H9 (cell line): ENCODE data around the gene ANKFY1. TPM values are rescaled to one million over a fixed set of nuclear protein-coding genes. Genes with fewer than 3 reads are reported as not detected.

Experiments used
- DNase-seq: peaks from one replicate; pipeline ENCODE4 v3.0.0-alpha.2; 2017
- H2AFZ ChIP-seq: one replicate; pipeline ENCODE4 v1.6.1; 2013; ENCODE audit warnings: mild to moderate bottlenecking, low read length, control low read depth, moderate library complexity
- H2AK5ac ChIP-seq: 2 replicates; pipeline ENCODE4 v1.6.1; 2013; ENCODE audit warnings: low read length, control low read depth, mixed read lengths; ENCODE audit not compliant: insufficient read length
- H2BK120ac ChIP-seq: one replicate; pipeline ENCODE4 v1.6.1; 2013; ENCODE audit warnings: low read depth, mild to moderate bottlenecking, low read length, control low read depth, inconsistent platforms; ENCODE audit not compliant: poor library complexity, severe bottlenecking
- H2BK12ac ChIP-seq: 2 replicates; pipeline ENCODE4 v1.6.1; 2013; ENCODE audit warnings: low read length, control low read depth, mixed read lengths, low read depth; ENCODE audit not compliant: insufficient read length
- H2BK15ac ChIP-seq: 2 replicates; pipeline ENCODE4 v1.6.1; 2013; ENCODE audit warnings: low read depth, low read length, control low read depth
- H2BK20ac ChIP-seq: one replicate; pipeline ENCODE4 v1.6.1; 2013; ENCODE audit warnings: low read depth, mild to moderate bottlenecking, low read length, control low read depth, inconsistent platforms; ENCODE audit not compliant: poor library complexity, severe bottlenecking
- H2BK5ac ChIP-seq: 2 replicates; pipeline ENCODE4 v1.6.1; 2013; ENCODE audit warnings: low read length, control low read depth, mixed read lengths; ENCODE audit not compliant: insufficient read length
- H3K14ac ChIP-seq: 2 replicates; pipeline ENCODE4 v1.6.1; 2013; ENCODE audit warnings: low read length, control low read depth; ENCODE audit not compliant: insufficient read depth
- H3K18ac ChIP-seq: 2 replicates; pipeline ENCODE4 v1.6.1; 2013; ENCODE audit warnings: low read depth, mild to moderate bottlenecking, mixed read lengths, low read length, control low read depth; ENCODE audit not compliant: insufficient read length
- H3K23ac ChIP-seq: 2 replicates; pipeline ENCODE4 v1.6.1; 2013; ENCODE audit warnings: low read length, control low read depth, mixed read lengths, low read depth; ENCODE audit not compliant: insufficient read length
- H3K23me2 ChIP-seq: 2 replicates; pipeline ENCODE4 v1.6.1; 2013; ENCODE audit warnings: low read depth, mild to moderate bottlenecking, mixed read lengths, low read length, control low read depth; ENCODE audit not compliant: insufficient read length, poor library complexity, severe bottlenecking
- H3K27ac ChIP-seq: 2 replicates; pipeline ENCODE4 v1.5.1; 2013; ENCODE audit warnings: low read length, control low read depth, mixed read lengths, low read depth; ENCODE audit not compliant: insufficient read length
- H3K27me3 ChIP-seq: 2 replicates; pipeline ENCODE4 v1.6.1; 2013; ENCODE audit warnings: low read length, control low read depth, inconsistent platforms; ENCODE audit not compliant: insufficient read depth
- H3K4ac ChIP-seq: 2 replicates; pipeline ENCODE4 v1.6.1; 2013; ENCODE audit warnings: low read depth, mild to moderate bottlenecking, control low read depth, inconsistent platforms, low read length, moderate library complexity
- H3K4me1 ChIP-seq: 2 replicates; pipeline ENCODE4 v1.6.1; 2013; ENCODE audit warnings: low read length, control low read depth, inconsistent platforms; ENCODE audit not compliant: insufficient read depth
- H3K4me2 ChIP-seq: 2 replicates; pipeline ENCODE4 v1.6.1; 2013; ENCODE audit warnings: low read length, control low read depth, mixed read lengths; ENCODE audit not compliant: insufficient read length, insufficient read depth
- H3K56ac ChIP-seq: 2 replicates; pipeline ENCODE4 v1.6.1; 2013; ENCODE audit warnings: low read depth, mild to moderate bottlenecking, mixed read lengths, low read length, control low read depth; ENCODE audit not compliant: insufficient read length
- H3K79me1 ChIP-seq: 2 replicates; pipeline ENCODE4 v1.6.1; 2013; ENCODE audit warnings: low read depth, mild to moderate bottlenecking, moderate library complexity, low read length, control low read depth, inconsistent platforms; ENCODE audit not compliant: insufficient read depth, poor library complexity, severe bottlenecking
- H3K79me2 ChIP-seq: 2 replicates; pipeline ENCODE4 v1.6.1; 2013; ENCODE audit warnings: low read length, control low read depth, inconsistent platforms; ENCODE audit not compliant: insufficient read depth
- H3K9ac ChIP-seq: 2 replicates; pipeline ENCODE4 v1.6.1; 2013; ENCODE audit warnings: low read length, control low read depth, mixed read lengths; ENCODE audit not compliant: insufficient read length; ENCODE audit errors: extremely low read depth
- H3K9me3 ChIP-seq: one replicate; pipeline ENCODE4 v1.6.1; 2013; ENCODE audit warnings: low read depth, low read length, inconsistent platforms; ENCODE audit not compliant: control insufficient read depth
- H3T11ph ChIP-seq: one replicate; pipeline ENCODE4 v1.6.1; 2013; ENCODE audit warnings: mild to moderate bottlenecking, low read length, control low read depth, inconsistent platforms
- H4K20me1 ChIP-seq: one replicate; pipeline ENCODE4 v1.6.1; 2013; ENCODE audit not compliant: control insufficient read depth, insufficient read length, insufficient read depth
- H4K5ac ChIP-seq: 2 replicates; pipeline ENCODE4 v1.6.1; 2013; ENCODE audit warnings: low read depth, mild to moderate bottlenecking, mixed read lengths, low read length, control low read depth; ENCODE audit not compliant: insufficient read length
- H4K8ac ChIP-seq: replicated peaks from 2 replicates; pipeline ENCODE4 v1.6.1; 2013; ENCODE audit warnings: low read length, control low read depth, mixed read lengths, low read depth; ENCODE audit not compliant: insufficient read length
- H4K91ac ChIP-seq: 2 replicates; pipeline ENCODE4 v1.6.1; 2013; ENCODE audit warnings: low read depth, mild to moderate bottlenecking, moderate library complexity, mixed read lengths, low read length, control low read depth; ENCODE audit not compliant: insufficient read length
- H3K27ac Mint-ChIP-seq, 3 experiments: 2 replicates in 2 of 3; 3 replicates in 1 of 3; pipeline ENCODE4 v1.8.0; 2020 to 2021; ENCODE audit warnings: mixed read lengths in 3 of 3, mild to moderate bottlenecking in 1 of 3, moderate library complexity in 1 of 3
- H3K27me3 Mint-ChIP-seq: 2 replicates; pipeline ENCODE4 v1.8.0; 2021; ENCODE audit warnings: low read depth, mild to moderate bottlenecking, moderate library complexity, mixed read lengths
- H3K36me3 Mint-ChIP-seq, 3 experiments: 2 replicates in 2 of 3; 3 replicates in 1 of 3; pipeline ENCODE4 v1.8.0; 2020 to 2021; ENCODE audit warnings: low read depth in 3 of 3, mixed read lengths in 3 of 3; ENCODE audit not compliant: insufficient read depth in 1 of 3
- H3K4me1 Mint-ChIP-seq, 2 experiments: 2 replicates each; pipeline ENCODE4 v1.8.0; 2020; ENCODE audit warnings: mixed read lengths in 2 of 2
- H3K4me3 Mint-ChIP-seq, 2 experiments: 2 replicates in 1 of 2; 3 replicates in 1 of 2; pipeline ENCODE4 v1.8.0; 2020 to 2021; ENCODE audit warnings: mild to moderate bottlenecking in 2 of 2, mixed read lengths in 2 of 2, moderate library complexity in 1 of 2
- H3K9me3 Mint-ChIP-seq, 2 experiments: 2 replicates in 1 of 2; 3 replicates in 1 of 2; pipeline ENCODE4 v1.8.0; 2020; ENCODE audit warnings: mild to moderate bottlenecking in 2 of 2, mixed read lengths in 2 of 2, moderate library complexity in 1 of 2
- WGBS: extraction: QIAGEN DNeasy Blood & Tissue Kit; methylation state at CpG from one replicate; pipeline ENCODE4 v1.1.7; 2013; ENCODE audit warnings: missing lambda C conversion rate, low lambda C conversion rate, mixed read lengths; ENCODE audit not compliant: insufficient read length; ENCODE audit errors: extremely low coverage; 5-methylcytosine and 5-hydroxymethylcytosine counted together
- total RNA-seq: library from RNA; stranded (reverse); gene quantifications from 2 replicates; pipeline ENCODE4 v1.2.1, GENCODE V29; 2021
- TF ChIP-seq, protein P1 (sequence below): fragments of 200-600 bp; sonication (generic); conservative IDR thresholded peaks from 3 replicates; pipeline ENCODE4 v1.8.0; 2021; ENCODE audit warnings: antibody characterized with exemption, mild to moderate bottlenecking

ANKFY1 gene
- total RNA-seq, 1 experiment from 2014 or later, result 51.9 TPM

DNA sequence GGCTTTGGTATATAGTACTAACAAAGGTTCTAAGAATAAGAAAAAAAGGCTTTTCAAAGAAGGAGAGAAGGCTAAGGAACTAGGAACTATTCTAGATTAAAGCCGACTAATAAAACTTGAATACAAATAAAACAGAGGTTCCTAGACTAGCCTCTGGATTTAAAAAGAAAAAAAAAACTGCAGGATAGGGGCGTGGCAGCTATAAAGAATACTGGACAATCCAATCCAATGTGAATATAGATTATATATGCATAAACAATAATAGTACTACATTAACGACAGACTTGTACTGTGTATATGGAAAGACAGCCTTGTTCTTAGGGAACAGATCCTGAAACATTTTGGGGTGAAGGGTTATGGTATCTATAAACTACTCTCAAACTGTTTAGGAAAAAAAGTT is 23.9 kb upstream of the ANKFY1 start:
- no peak overlapping the region for H3K56ac ChIP-seq
- no peak overlapping the region for H3K27ac ChIP-seq
- H3K9ac ChIP-seq, result no peak overlapping the region
- no peak for DNase-seq
- no peaks in the 10 kb centered on the region for H3K23me2 ChIP-seq
- no peak overlapping the region for H3K14ac ChIP-seq
- H3K4ac ChIP-seq, result no peak overlapping the region
- TF ChIP-seq, protein P1, sequence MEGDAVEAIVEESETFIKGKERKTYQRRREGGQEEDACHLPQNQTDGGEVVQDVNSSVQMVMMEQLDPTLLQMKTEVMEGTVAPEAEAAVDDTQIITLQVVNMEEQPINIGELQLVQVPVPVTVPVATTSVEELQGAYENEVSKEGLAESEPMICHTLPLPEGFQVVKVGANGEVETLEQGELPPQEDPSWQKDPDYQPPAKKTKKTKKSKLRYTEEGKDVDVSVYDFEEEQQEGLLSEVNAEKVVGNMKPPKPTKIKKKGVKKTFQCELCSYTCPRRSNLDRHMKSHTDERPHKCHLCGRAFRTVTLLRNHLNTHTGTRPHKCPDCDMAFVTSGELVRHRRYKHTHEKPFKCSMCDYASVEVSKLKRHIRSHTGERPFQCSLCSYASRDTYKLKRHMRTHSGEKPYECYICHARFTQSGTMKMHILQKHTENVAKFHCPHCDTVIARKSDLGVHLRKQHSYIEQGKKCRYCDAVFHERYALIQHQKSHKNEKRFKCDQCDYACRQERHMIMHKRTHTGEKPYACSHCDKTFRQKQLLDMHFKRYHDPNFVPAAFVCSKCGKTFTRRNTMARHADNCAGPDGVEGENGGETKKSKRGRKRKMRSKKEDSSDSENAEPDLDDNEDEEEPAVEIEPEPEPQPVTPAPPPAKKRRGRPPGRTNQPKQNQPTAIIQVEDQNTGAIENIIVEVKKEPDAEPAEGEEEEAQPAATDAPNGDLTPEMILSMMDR, result no peak
- no peak overlapping the region for H2BK5ac ChIP-seq
- Mint-ChIP-seq H3K4me3 (no peak overlapping the region), H3K9me3 (no peaks in the 10 kb centered on the region), H3K27me3 (no peaks in the 10 kb centered on the region), H3K27ac (no peak overlapping the region), H3K36me3 (peaks cover 19 to 77% (median 62%) of the 10 kb centered on the region in 3 experiments; a peak in 6 of 7 replicates), H3K4me1 (no peaks in the 10 kb centered on the region)
- no peak overlapping the region for H3K23ac ChIP-seq
- H4K20me1 ChIP-seq, result no peaks in the 10 kb centered on the region
- H3K27me3 ChIP-seq, result no peaks in the 10 kb centered on the region
- H2AFZ ChIP-seq, result no peak overlapping the region
- no peak overlapping the region for H4K91ac ChIP-seq
- no peak overlapping the region for H2BK120ac ChIP-seq
- no peak overlapping the region for H4K5ac ChIP-seq
- no peaks in the 10 kb centered on the region; the same call in 1 of the 2 replicates for H3K79me2 ChIP-seq
- no peak overlapping the region for H2BK15ac ChIP-seq
- WGBS, result no CpG with 5 or more reads among the region's 3 CpGs
- no peak overlapping the region for H3K4me2 ChIP-seq
- H4K8ac ChIP-seq, result no peak overlapping the region
- H3K9me3 ChIP-seq, result no peaks in the 10 kb centered on the region
- no peak overlapping the region for H2BK20ac ChIP-seq
- H3K4me1 ChIP-seq, result no peaks in the 10 kb centered on the region
- H2BK12ac ChIP-seq, result no peak overlapping the region
- no peak overlapping the region for H3K18ac ChIP-seq
- H3T11ph ChIP-seq, result no peak overlapping the region
- H3K79me1 ChIP-seq, result no peaks in the 10 kb centered on the region
- no peak overlapping the region for H2AK5ac ChIP-seq
